ENCODE measurements around the gene UBL5.
"Not testable (repeated sequence)": the region's sequence is repeated elsewhere in the genome, so short reads cannot be mapped to it uniquely, and the experiment has no call there.

Gene UBL5

DNA sequence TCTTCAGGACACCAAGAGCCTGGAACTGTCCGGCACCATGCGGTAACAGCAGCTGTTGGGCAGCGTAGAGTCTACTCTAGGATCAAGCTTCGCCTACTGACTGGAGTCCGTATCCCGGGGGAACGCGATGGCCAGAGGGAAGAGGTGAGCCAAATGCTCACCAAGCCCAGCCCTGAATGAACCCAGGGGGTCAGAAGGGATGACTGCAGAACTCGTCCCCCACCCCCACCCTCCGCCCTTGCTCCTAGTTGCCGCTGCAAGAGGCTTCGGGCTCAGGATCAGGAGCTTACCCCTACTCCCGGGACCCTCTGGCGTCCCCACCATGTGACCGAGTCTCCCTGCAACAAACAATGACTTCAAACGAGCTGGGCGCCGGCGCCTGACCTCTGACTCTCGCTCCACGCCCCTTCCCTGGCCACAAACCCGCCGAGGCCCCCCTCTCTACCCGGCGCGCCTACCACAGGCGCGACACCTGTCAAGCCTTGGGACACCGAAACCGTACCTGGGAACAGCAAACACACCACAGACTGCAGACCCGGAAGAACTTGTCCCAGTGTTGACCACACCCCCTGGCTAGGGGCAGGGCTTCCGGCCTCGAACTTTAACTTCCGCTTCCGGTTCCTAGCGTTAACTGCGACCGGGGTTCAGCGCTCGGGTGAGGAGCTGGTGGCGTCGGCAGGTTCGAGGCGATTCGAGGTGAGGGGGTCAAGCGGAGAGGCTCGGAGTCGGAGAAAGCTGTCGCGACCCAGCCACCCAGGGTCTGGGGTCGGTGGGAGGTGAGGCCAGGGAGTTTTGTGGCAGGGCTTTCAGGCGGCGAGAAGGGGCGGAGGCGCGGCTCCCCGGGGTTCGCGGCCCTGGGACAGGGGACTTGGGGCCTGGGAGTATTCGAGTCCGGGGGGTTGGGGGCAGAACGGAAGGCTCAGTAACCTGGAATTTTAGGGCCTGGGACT is at the start of gene UBL5:
UBL5 (plus strand) TSS at position 630 of the 950 bp plus-strand sequence. CDS start 420 bp downstream, outside the sequence.
- DNase-seq = peak; percentile 93

GRCh38 chr19:9782338-9782737 is 45.4 kb upstream of the UBL5 start:
- no peak for DNase-seq

GRCh38 chr19:9784163-9784496 is 43.6 kb upstream of the UBL5 start:
- not testable (repeated sequence) for DNase-seq

- DNase-seq = peak; percentile 99
These were observed 42.1 kb upstream of the UBL5 start for GRCh38 chr19:9785367-9786331.

DNA sequence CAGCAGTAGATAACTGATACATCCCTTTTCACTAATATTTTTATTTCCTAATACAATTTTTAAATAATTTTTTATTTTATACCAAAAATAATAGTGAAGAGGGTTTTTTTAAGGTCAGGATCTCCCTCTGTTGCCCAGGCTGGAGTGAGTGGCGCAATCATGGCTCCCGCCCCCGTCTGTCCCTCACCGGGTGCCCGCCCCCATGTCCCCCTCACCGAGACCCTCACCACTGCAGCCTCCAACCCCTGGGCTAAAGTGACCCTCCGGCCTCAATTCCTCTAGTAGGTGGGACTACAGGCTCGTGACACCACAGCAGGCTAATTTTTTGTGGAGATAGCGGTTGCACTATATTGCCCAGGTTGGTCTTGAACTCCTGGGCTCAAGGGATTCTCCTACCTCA is 41.4 kb upstream of the UBL5 start:
- DNase-seq = no peak

DNA sequence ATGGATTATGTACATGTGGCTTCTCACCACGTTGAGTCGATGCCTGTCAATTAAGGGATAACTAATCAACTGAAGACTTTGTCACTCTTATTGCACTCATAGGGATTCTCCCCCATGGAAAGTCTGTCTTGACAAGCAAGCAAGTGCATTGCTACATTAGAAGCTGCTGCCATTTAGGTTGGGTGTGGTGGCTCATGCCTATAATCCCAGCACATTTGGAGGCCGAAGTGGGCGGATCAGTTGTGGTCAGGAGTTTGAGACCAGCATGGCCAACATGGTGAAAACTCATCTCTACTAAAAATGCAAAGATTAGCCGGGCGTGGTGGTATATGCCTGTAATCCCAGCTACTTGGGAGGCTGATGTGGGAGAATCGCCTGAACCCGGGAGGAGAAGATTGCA is 40.9 kb upstream of the UBL5 start:
- no peak for DNase-seq

GRCh38 chr19:9788604-9789003 is 39.1 kb upstream of the UBL5 start:
- DNase-seq = not testable (repeated sequence)

GRCh38 chr19:9789066-9789465 is 38.7 kb upstream of the UBL5 start:
- no peak for DNase-seq

DNA sequence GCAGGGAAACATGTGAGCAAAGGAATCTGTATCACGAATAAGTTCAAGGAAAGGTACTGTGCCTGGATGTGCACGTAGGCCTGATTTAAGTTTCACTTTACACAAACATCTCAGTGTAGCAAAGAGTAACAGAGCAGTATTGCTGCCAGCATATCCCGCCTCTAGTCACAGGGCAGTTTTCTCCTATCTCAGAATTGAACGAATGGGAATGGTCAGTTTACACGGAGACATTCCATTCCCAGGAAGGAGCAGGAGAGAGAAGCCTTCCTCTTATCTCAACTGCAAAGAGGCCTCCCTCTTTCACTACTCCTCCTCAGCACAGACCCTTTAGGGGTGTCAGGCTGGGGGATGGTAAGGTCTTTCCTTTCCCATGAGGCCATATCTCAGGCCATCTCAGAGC is 38.1 kb upstream of the UBL5 start:
- not testable (repeated sequence) for DNase-seq

DNA sequence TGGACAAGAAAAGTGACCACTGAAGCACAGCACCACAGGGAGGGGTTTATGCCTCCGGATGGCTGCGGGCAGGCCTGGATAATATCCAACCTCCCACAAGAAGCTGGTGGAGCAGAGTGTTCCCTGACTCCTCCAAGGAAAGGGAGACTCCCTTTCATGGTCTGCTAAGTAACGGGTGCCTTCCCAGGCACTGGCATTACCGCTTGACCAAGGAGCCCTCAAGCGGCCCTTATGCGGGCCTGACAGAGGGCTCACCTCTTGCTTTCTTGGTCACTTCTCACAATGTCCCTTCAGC is 36.7 kb upstream of the UBL5 start:
- DNase-seq = not testable (repeated sequence)

- DNase-seq = peak; percentile 98
These were observed 36.0 kb upstream of the UBL5 start for GRCh38 chr19:9791552-9792205.

DNA sequence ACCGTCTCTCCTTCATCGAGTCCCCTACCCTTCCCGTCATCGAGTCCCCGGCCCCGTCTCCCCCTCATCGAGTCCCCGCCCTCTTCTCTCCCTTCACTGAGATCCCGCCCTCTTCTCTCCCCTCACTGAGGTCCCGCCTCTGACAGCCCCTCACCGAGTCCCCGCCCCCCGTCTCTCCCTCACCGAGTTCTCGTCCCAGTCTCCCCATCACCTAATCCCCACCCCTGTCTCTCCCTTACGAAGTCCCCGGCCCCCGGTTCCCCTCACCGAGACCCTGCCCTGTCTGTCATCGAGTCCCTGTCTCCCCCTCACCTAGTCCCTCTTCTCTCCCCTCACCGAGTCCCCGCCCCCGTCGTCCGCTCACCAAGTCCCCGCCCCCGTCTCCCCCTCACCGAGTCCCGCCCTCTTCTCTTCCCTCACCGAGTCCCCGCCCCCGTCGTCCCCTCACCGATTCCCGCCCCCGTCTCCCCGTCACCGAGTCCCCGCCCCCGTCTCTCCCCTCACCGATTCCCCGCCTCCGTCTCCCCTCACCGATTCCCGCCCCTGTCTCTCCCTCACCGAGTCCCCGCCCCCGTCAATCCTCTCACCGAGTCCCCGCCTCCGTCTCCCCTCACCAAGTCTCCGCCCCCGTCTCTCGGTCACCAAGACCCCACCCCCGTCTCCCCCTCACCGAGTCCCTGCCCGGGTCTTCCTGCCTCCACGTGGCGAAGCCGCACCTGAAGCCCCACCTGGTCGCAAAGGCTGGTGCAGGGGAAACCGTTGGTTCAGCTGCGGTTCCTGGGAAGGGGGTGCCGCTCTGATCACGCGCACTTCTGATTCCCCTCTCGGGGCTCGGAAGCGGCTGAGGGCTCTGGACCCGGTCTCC is 35.3 kb upstream of the UBL5 start:
- DNase-seq = peak; percentile 99

- peak; percentile 73 for DNase-seq
These were observed 34.6 kb upstream of the UBL5 start for GRCh38 chr19:9793071-9793591.

DNA sequence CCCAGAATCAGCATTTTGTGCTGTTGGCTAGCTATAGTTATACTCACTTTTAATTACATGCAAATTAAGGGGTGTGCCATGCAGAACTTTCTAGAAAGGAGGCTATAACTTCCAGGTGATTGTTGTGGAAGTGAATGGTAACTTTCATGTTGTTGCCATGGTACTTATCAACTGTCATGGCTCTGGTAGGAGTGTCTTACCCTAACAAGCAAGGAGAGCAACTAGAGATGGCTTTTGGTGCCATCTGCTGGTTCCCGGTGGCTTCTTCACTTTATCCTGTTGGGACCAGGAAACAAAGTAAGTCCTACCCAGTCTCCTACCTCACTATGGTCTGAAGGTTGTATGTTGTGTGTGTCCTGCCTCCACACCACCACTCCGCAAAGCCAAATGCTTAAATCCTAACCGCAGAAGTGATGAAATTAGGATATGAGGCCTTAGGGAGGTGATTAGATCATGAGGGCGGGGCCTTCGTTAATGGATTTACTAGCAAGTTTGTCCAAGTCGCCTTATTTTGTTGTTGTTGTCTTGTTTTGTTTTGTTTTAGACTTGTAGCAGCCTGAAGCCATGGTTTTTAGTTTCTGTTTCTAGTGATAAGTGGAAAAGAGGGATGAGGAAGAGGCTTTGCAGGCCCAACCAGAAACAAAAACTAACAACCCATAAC is 31.5 kb upstream of the UBL5 start:
- DNase-seq = peak; percentile 88

DNA sequence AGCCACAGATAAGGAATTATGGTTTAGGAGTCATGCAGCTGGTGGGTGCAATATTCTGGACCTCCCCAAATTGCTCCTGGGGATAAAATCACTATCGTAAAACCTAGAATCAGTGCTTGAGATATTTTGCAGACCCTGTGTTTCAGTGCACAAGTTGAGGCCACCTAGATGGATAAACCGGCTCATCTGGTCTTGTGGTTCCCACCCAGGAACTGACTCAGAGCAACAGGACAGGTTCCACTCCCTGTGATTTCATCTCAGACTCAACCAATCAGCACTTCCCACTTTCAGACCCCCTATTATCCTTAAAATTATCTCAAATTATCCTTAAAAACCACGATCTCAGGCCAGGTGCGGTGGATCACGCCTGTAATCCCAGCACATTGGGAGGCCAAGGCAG is 29.8 kb upstream of the UBL5 start:
- DNase-seq = no peak

GRCh38 chr19:9799162-9799561 is 28.6 kb upstream of the UBL5 start:
- no peak for DNase-seq

- DNase-seq = no peak
These were observed 25.7 kb upstream of the UBL5 start for GRCh38 chr19:9801976-9802375.

DNA sequence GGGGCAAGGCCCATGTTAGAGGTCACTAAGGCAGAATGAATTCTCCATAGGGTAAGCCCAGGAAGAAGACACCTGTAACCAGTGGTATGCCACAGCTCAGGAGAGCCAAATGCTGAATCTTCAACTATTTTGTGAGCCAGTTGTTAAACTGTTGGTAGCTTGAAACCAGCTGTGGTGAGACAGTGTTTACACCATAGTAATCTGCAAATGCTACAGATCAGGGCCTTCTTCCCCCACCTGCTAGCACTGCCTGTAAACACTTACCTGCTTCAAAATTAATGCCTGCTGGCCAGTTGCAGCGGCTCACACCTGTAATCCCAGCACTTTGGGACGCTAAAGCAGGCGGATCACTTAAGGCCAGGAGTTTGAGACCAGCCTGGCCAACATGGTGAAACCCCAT is 20.9 kb upstream of the UBL5 start:
- DNase-seq = no peak

DNA sequence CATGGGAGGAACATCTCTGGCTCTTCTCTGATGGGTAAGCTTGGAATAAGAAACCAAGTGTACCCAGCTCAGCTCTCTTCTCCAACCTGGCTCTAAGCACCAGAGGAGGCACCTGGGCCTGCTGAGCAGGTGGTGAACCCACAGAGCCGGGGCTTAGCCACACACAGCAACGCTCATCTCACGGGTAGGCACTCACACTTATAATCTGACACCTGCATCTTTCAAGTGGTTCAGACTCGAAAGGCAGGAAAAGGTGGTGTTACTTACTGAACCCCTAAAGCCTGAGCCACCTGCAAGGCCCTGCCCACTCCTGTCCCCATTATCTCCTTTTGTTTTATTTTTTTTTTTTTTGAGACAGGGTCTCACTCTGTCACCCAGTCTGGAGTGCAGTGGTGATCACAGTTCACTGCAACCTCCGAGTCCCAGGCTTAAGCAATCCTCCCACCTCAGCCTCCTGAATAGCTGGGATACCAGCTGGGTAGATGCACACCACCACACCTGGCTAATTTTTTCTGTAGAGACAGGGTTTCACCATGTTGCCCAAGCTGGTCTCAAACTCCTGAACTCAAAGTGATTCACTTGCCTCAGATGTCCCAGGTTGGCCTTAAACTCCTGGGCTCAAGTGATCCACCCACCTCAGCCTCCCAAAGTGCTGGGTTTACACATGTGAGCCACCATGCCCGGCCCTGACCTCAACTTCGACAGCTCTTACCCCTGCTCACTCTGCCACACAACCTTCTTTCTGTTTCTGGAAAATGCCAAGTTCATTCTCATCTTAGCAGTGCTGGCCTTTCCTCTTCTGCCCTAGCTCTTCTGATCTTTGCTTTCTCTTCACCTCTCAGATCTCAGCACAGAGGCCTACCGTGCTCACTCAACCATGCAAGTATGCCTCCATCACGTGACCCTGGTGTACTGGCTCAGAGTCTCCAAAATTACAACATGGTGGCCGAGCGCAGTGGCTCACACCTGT is 18.6 kb upstream of the UBL5 start:
- DNase-seq = peak; percentile 61

- no peak for DNase-seq
These were observed 16.6 kb upstream of the UBL5 start for GRCh38 chr19:9811139-9811538.

Data from CD4-positive, alpha-beta T cell treated with Interleukin-6 for 4 hours (primary cell).